Measurements from ENCODE around the gene ATXN1.
"Not testable (repeated sequence)": the region's sequence is repeated elsewhere in the genome, so short reads cannot be mapped to it uniquely, and the experiment has no call there.

DNA sequence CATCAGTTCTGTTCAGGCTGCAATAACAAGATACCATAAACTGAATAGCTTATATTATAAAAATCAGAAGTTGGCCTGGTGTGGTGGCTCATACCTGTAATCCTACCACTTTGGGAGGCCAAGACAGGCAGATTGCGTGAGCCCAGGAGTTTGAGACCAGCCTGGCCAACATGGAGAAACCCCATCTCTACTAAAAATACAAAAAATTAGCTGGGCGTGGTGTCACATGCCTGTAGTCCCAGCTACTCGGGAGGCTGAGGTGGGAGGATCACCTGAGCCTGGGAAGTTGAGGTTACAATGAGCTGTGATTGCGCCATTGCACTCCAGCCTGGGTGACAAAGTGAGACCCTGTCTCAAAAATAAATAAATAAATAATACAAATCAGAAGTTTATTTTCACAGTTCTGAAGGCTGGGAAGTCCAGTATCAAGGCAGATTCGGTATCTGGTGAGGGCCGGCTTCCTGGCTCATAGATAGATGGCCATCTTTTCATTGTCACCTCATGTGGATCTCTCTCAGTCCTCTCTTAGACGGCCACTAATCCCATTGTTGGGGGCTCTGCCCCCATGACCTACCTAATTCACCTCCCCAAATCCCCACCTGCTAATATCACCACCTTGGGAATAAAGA is 491.7 kb downstream of the ATXN1 start:
- TF ChIP-seq, protein P1, sequence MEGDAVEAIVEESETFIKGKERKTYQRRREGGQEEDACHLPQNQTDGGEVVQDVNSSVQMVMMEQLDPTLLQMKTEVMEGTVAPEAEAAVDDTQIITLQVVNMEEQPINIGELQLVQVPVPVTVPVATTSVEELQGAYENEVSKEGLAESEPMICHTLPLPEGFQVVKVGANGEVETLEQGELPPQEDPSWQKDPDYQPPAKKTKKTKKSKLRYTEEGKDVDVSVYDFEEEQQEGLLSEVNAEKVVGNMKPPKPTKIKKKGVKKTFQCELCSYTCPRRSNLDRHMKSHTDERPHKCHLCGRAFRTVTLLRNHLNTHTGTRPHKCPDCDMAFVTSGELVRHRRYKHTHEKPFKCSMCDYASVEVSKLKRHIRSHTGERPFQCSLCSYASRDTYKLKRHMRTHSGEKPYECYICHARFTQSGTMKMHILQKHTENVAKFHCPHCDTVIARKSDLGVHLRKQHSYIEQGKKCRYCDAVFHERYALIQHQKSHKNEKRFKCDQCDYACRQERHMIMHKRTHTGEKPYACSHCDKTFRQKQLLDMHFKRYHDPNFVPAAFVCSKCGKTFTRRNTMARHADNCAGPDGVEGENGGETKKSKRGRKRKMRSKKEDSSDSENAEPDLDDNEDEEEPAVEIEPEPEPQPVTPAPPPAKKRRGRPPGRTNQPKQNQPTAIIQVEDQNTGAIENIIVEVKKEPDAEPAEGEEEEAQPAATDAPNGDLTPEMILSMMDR (IDR thresholded peaks at IDR 0.05; ENCODE audit: insufficient read depth, low read length, poor library complexity, severe bottlenecking): not testable (repeated sequence)
- TF ChIP-seq EZH2phosphoT487 (conservative IDR thresholded peaks at IDR 0.05; ENCODE audit: low read length): not testable (repeated sequence)
